AG04449 (cell line): Measurements from ENCODE around the gene SUSD6.

Experiments used
- CTCF ChIA-PET: fragments of 350-600 bp; formaldehyde crosslinking; extraction: SDS; loops from one replicate; lab custom pipeline; 2021; ENCODE audit warnings: antibody characterized with exemption; lab: Yijun Ruan, JAX
- POLR2A ChIA-PET: fragments of 400-600, 350-600 bp; formaldehyde crosslinking; extraction: SDS; loops from one replicate; lab custom pipeline; 2020; ENCODE audit warnings: antibody characterized with exemption, inconsistent platforms; lab: Yijun Ruan, JAX
- DNase-seq: peaks from one replicate; pipeline ENCODE4 v3.0.0-alpha.2; 2010; ENCODE audit warnings: low read depth, low spot score
- H3K4me3 ChIP-seq: 2 replicates; pipeline ENCODE4 v1.5.1; 2011; ENCODE audit warnings: low read depth, mild to moderate bottlenecking, control low read depth, low read length
- TF ChIP-seq, protein P1 (sequence below): IDR thresholded peaks from one replicate; pipeline ENCODE4 v1.5.1; 2011; ENCODE audit warnings: mild to moderate bottlenecking, moderate library complexity, low read length, control low read depth, inconsistent platforms; ENCODE audit not compliant: insufficient read depth; ENCODE audit errors: missing control alignments

The SUSD6 gene

GRCh38 chr14:69675245-69675583, 63.8 kb downstream of the SUSD6 start:
- DNase-seq: no peak
- ChIA-PET POLR2A (no interaction called here), CTCF (interaction anchor here (0.6 to 1.3 kb wide), 3 partner anchors 10 to 90 kb away, joined by 3 to 5 read pairs (median 4); no protein-coding TSS in a partner anchor)
- H3K4me3 ChIP-seq: no peak overlapping the region
- TF ChIP-seq, protein P1, sequence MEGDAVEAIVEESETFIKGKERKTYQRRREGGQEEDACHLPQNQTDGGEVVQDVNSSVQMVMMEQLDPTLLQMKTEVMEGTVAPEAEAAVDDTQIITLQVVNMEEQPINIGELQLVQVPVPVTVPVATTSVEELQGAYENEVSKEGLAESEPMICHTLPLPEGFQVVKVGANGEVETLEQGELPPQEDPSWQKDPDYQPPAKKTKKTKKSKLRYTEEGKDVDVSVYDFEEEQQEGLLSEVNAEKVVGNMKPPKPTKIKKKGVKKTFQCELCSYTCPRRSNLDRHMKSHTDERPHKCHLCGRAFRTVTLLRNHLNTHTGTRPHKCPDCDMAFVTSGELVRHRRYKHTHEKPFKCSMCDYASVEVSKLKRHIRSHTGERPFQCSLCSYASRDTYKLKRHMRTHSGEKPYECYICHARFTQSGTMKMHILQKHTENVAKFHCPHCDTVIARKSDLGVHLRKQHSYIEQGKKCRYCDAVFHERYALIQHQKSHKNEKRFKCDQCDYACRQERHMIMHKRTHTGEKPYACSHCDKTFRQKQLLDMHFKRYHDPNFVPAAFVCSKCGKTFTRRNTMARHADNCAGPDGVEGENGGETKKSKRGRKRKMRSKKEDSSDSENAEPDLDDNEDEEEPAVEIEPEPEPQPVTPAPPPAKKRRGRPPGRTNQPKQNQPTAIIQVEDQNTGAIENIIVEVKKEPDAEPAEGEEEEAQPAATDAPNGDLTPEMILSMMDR: no peak

GRCh38 chr14:69675877-69676416, 64.6 kb downstream of the SUSD6 start:
- ChIA-PET POLR2A (no interaction called here), CTCF (no interaction called here)
- no peak for DNase-seq

GRCh38 chr14:69676723-69677122, 65.3 kb downstream of the SUSD6 start:
- TF ChIP-seq, protein P1: no peak
- CTCF ChIA-PET: no interaction called here
- no peak for DNase-seq
- H3K4me3 ChIP-seq: no peak overlapping the region
- POLR2A ChIA-PET: no interaction called here

More at GRCh38 chr14:69675877-69676416, 64.6 kb downstream of the SUSD6 start:
- H3K4me3 ChIP-seq: no peak overlapping the region
- TF ChIP-seq, protein P1: no peak

DNA sequence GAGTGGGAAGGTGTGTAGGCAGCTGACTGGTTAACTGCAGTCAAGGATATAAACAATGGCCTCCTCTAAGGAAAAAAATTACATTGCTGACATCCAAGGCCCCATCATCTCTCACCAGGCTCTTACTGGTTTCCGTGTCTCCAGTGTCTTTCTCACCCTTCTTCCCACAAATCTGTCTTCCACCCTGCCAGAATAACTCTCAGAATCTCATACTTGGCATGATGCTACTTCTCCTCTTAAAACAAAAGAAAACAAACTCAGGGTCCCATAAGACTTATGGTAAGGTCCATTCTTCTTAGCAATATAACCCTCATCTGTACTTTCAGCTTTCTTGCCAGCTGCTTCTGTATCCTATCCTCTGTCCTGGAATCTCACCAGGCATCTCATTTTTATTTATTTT, 68.9 kb downstream of the SUSD6 start:
- CTCF ChIA-PET: interaction anchor here (1.4 to 1.6 kb wide), 2 partner anchors 32 to 94 kb away, joined by 3 to 4 read pairs; no protein-coding TSS in a partner anchor

DNA sequence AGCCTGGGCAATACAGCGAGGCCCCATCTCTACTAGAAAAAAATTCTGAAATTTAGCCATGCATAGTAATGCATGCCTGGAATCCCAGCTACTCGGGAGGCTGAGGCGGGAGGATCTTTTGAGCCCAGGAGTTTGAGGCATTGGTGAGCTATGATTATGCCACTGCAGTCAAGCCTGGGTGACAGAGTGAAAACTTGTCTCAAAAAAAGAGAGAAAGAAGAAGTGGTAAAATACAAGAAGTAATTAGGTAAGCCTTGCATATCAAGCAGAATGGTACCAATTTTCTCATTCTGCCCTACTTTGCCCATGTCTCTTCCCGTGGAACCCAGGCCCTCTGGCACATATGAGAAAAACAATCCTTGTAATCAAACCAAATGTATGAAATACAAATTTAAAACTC, 70.7 kb downstream of the SUSD6 start:
- DNase-seq: no peak
- TF ChIP-seq, protein P1: no peak
- ChIA-PET CTCF (no interaction called here), POLR2A (no interaction called here)
- H3K4me3 ChIP-seq: no peak overlapping the region

More for the DNA sequence above, 68.9 kb downstream of the SUSD6 start:
- POLR2A ChIA-PET: no interaction called here
- TF ChIP-seq, protein P1: no peak
- no peak overlapping the region for H3K4me3 ChIP-seq
- no peak for DNase-seq

GRCh38 chr14:69682621-69683263, 71.3 kb downstream of the SUSD6 start:
- TF ChIP-seq, protein P1: no peak
- POLR2A ChIA-PET: no interaction called here
- no peak for DNase-seq
- CTCF ChIA-PET: no interaction called here
- no peak overlapping the region for H3K4me3 ChIP-seq
